Stimulated activated CD4-positive, alpha-beta T cell treated with anti-CD3 and anti-CD28 coated beads, Interleukin-1b, Interleukin-23, amount 100 ng/mL, for 4 hours (primary cell): Measurements from ENCODE around the gene NEDD4L.
A peak's percentile ranks its signal among the peaks of the same experiment; 100 is the strongest.

Experiments
- DNase-seq, 2 donors: peaks; one replicate each; pipeline ENCODE4 v3.0.0-alpha.2; 2020; ENCODE audit warnings: low read depth in 2 of 2

The NEDD4L gene

GRCh38 chr18:58290116-58290695 lies 246.2 kb downstream of the NEDD4L start:
- DNase-seq = no peak

GRCh38 chr18:58291131-58291530 lies 247.1 kb downstream of the NEDD4L start:
- no peak for DNase-seq

GRCh38 chr18:58292638-58293037 lies 248.6 kb downstream of the NEDD4L start:
- no peak for DNase-seq

- DNase-seq = no peak
Measured at GRCh38 chr18:58297198-58297597, 253.2 kb downstream of the NEDD4L start.

GRCh38 chr18:58298251-58299134 lies 254.5 kb downstream of the NEDD4L start:
- DNase-seq = no peak

- no peak for DNase-seq
Measured at GRCh38 chr18:58299135-58299473, 255.1 kb downstream of the NEDD4L start.

- DNase-seq = no peak
Measured at GRCh38 chr18:58299936-58300335, 255.9 kb downstream of the NEDD4L start.

GRCh38 chr18:58300867-58301266 lies 256.8 kb downstream of the NEDD4L start:
- DNase-seq = no peak

GRCh38 chr18:58302811-58303210 lies 258.8 kb downstream of the NEDD4L start:
- DNase-seq = no peak

GRCh38 chr18:58303363-58303762 lies 259.3 kb downstream of the NEDD4L start:
- DNase-seq = no peak

GRCh38 chr18:58305792-58306191 lies 261.8 kb downstream of the NEDD4L start:
- DNase-seq = no peak

GRCh38 chr18:58307441-58307840 lies 263.4 kb downstream of the NEDD4L start:
- DNase-seq = no peak

- no peak for DNase-seq
Measured at GRCh38 chr18:58308463-58308862, 264.4 kb downstream of the NEDD4L start.

GRCh38 chr18:58309099-58309498 lies 265.1 kb downstream of the NEDD4L start:
- no peak for DNase-seq

GRCh38 chr18:58309610-58310239 lies 265.7 kb downstream of the NEDD4L start:
- DNase-seq = no peak

GRCh38 chr18:58310517-58310916 lies 266.5 kb downstream of the NEDD4L start:
- DNase-seq = peak; percentile 18 to 29

GRCh38 chr18:58311390-58311789 lies 267.4 kb downstream of the NEDD4L start:
- DNase-seq = no peak

- DNase-seq = no peak
Measured at GRCh38 chr18:58313491-58314032, 269.5 kb downstream of the NEDD4L start.

- no peak for DNase-seq
Measured at GRCh38 chr18:58314284-58314683, 270.3 kb downstream of the NEDD4L start.

- no peak for DNase-seq
Measured at GRCh38 chr18:58315041-58315440, 271.0 kb downstream of the NEDD4L start.

- DNase-seq = no peak
Measured at GRCh38 chr18:58315739-58316215, 271.8 kb downstream of the NEDD4L start.
